Progenitor cell of endocrine pancreas (in vitro differentiated cells): ENCODE results near the gene ENDOD1. TPM values are rescaled to one million over a fixed set of nuclear protein-coding genes. Genes with fewer than 3 reads are reported as not detected.
A peak's percentile ranks its signal among the peaks of the same experiment; 100 is the strongest.
"Not testable (repeated sequence)": the region's sequence is repeated elsewhere in the genome, so short reads cannot be mapped to it uniquely, and the experiment has no call there.

Source experiments
- DNase-seq: peaks from one replicate; pipeline ENCODE4 v3.0.0; 2021; ENCODE audit warnings: low spot score; ENCODE audit not compliant: unreplicated experiment
- H3K27ac Mint-ChIP-seq: 2 replicates; pipeline ENCODE4 v1.8.0; 2021; ENCODE audit warnings: mild to moderate bottlenecking, moderate library complexity, mixed read lengths
- H3K27me3 Mint-ChIP-seq: 2 replicates; pipeline ENCODE4 v1.8.0; 2021; ENCODE audit warnings: mixed read lengths
- H3K36me3 Mint-ChIP-seq: 2 replicates; pipeline ENCODE4 v1.8.0; 2022; ENCODE audit warnings: mixed read lengths; ENCODE audit not compliant: insufficient read depth
- H3K4me1 Mint-ChIP-seq: 2 replicates; pipeline ENCODE4 v1.8.0; 2021; ENCODE audit warnings: low read depth, mixed read lengths
- H3K4me3 Mint-ChIP-seq: 2 replicates; pipeline ENCODE4 v1.8.0; 2021; ENCODE audit warnings: low read depth, mild to moderate bottlenecking, moderate library complexity, mixed read lengths
- H3K9me3 Mint-ChIP-seq: 2 replicates; pipeline ENCODE4 v1.8.0; 2021; ENCODE audit warnings: low read depth, mixed read lengths
- long read RNA-seq: library from polyadenylated mRNA; unstranded; transcript quantifications from one replicate; pipeline ENCODE4 v2.0.0, GENCODE V29; 2020
- total RNA-seq: library from RNA; stranded (reverse); gene quantifications from 2 replicates; pipeline ENCODE4 v1.2.1, GENCODE V29; 2021
- TF ChIP-seq, protein P1 (sequence below): fragments of 200-600 bp; sonication (generic); IDR thresholded peaks from one replicate; pipeline ENCODE4 v1.5.0; 2021; ENCODE audit warnings: antibody characterized with exemption, mild to moderate bottlenecking; ENCODE audit not compliant: unreplicated experiment

Gene ENDOD1, protein sequence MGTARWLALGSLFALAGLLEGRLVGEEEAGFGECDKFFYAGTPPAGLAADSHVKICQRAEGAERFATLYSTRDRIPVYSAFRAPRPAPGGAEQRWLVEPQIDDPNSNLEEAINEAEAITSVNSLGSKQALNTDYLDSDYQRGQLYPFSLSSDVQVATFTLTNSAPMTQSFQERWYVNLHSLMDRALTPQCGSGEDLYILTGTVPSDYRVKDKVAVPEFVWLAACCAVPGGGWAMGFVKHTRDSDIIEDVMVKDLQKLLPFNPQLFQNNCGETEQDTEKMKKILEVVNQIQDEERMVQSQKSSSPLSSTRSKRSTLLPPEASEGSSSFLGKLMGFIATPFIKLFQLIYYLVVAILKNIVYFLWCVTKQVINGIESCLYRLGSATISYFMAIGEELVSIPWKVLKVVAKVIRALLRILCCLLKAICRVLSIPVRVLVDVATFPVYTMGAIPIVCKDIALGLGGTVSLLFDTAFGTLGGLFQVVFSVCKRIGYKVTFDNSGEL
- total RNA-seq = 2.1 and 2.7 TPM in 2 replicates
- long read RNA-seq, full-length matches to known transcripts = 4 of 5 reads
- long read RNA-seq, partial matches to known transcripts = 0 of 5 reads
- long read RNA-seq, other reads (novel, unspliced or antisense) = 1 of 5 reads

DNA sequence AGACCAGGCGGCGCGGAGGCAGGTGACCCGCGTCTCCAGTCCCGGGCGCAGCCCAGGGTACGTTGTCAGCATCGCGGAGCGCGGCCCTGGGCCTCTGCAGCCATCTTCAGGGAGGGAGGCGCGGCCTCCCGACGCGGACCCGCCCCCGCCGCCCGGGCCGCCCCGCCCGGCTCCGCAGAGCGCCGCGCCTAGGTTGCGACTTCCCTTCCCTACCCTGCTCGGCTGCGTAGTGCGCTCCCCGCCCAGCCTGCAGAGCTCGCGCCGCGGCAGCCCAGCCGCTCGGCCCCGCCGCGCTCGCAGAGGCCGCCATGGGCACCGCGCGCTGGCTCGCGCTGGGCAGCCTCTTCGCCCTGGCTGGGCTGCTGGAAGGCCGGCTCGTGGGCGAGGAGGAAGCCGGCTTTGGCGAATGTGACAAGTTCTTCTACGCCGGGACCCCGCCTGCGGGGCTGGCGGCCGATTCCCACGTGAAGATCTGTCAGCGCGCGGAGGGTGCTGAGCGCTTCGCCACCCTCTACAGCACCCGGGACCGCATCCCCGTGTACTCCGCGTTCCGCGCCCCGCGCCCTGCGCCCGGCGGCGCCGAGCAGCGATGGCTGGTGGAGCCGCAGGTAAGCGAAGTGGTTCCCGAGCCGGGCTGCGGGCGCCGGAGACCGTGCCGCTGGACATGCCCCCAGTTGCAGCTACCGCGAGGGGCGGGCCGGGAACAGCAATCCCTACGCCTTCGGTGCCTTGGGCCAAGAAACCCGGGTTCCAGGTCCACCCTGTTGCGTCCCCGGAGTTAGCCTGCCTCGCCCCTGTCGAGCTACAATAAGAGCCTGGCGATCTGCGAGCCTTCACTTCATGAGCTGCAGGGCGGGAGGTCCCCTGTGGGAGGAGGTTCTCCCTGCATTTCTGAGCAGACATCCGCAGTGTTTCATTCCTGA, at the start of gene ENDOD1:
ENDOD1 (plus strand) TSS at position 227 of the 923 bp plus-strand sequence; CDS start at position 309, 82 bp downstream.
- Mint-ChIP-seq H3K4me1 (peaks cover 6% of the 10 kb centered on the region), H3K9me3 (no peaks in the 10 kb centered on the region), H3K27me3 (peaks cover 71% of the 10 kb centered on the region), H3K4me3 (peak within 1 kb of the TSS; percentile 75), H3K27ac (peak within 1 kb of the TSS; percentile 78), H3K36me3 (no peaks in the 10 kb centered on the region)
- TF ChIP-seq, protein P1, sequence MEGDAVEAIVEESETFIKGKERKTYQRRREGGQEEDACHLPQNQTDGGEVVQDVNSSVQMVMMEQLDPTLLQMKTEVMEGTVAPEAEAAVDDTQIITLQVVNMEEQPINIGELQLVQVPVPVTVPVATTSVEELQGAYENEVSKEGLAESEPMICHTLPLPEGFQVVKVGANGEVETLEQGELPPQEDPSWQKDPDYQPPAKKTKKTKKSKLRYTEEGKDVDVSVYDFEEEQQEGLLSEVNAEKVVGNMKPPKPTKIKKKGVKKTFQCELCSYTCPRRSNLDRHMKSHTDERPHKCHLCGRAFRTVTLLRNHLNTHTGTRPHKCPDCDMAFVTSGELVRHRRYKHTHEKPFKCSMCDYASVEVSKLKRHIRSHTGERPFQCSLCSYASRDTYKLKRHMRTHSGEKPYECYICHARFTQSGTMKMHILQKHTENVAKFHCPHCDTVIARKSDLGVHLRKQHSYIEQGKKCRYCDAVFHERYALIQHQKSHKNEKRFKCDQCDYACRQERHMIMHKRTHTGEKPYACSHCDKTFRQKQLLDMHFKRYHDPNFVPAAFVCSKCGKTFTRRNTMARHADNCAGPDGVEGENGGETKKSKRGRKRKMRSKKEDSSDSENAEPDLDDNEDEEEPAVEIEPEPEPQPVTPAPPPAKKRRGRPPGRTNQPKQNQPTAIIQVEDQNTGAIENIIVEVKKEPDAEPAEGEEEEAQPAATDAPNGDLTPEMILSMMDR = peak; percentile 10
- peak; percentile 58 for DNase-seq

DNA sequence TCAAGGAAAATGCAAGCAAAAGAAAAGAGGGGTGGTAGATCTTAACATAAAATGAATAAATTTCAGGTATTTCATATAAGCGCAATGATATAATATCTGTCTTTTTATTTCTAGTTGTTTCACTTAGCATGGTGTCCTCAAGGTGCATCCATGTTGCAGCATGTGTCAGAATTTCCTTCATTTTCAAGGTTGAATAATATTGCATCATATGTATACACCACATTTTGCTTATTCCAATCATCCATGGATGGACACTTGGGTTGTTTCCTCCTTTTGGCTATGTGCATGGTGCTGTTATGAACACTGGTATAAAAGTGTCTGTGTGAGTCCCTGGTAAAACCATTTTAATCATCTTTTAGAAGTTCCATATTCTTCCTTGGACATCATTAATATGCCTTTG, 47.4 kb upstream of the ENDOD1 start:
- Mint-ChIP-seq H3K4me3 (no peak overlapping the region), H3K9me3 (peaks cover 4% of the 10 kb centered on the region), H3K27me3 (peaks cover 4% of the 10 kb centered on the region), H3K36me3 (no peaks in the 10 kb centered on the region), H3K4me1 (peaks cover 11% of the 10 kb centered on the region), H3K27ac (no peak overlapping the region)
- no peak for DNase-seq
- TF ChIP-seq, protein P1 = no peak

DNA sequence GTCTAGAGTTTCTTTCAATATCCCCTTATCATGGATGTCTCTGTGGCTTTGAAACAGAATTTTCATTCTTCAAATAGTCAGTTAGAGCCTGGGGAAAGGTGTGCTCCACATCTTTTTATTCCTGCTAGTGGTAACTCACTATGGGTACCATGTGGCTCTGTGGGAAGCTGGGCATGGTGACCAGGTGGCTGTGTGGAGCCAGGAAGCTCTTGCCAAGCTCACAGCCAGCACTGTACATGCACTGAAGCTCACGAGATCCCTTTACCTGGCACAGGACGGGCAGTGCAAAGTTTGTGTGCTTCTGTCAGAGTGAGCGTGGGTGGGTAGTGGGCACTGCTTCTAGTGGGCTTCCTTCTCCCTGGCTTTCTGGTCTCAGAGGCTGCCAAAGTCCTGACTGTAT, 46.7 kb upstream of the ENDOD1 start:
- Mint-ChIP-seq H3K27ac (no peak overlapping the region), H3K4me1 (peaks cover 11% of the 10 kb centered on the region), H3K4me3 (no peak overlapping the region), H3K9me3 (peaks cover 4% of the 10 kb centered on the region), H3K36me3 (no peaks in the 10 kb centered on the region), H3K27me3 (peaks cover 4% of the 10 kb centered on the region)
- DNase-seq = no peak
- TF ChIP-seq, protein P1 = no peak

DNA sequence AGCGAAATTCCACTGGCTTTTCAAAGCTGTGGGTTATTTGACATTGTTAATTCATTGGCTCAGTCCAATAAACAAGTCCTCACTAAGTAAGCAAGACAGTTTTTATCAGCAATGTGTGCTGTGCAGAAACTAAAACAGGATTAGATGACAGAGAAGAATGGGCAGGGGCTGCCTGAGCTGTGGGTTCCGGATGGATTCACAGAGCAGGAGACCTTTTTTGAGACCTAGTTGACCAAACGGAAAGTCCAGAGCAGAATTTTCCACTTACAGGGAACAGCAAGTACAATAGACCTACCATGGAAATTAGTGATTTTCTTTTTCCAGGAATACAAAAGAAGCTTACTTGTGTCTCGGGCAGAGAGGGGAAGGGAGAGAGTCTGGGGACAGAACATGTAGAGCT, 45.6 kb upstream of the ENDOD1 start:
- TF ChIP-seq, protein P1 = no peak
- Mint-ChIP-seq H3K27me3 (peaks cover 4% of the 10 kb centered on the region), H3K27ac (no peak overlapping the region), H3K4me1 (peaks cover 11% of the 10 kb centered on the region), H3K9me3 (no peaks in the 10 kb centered on the region), H3K36me3 (no peaks in the 10 kb centered on the region), H3K4me3 (no peak overlapping the region)
- DNase-seq = no peak

DNA sequence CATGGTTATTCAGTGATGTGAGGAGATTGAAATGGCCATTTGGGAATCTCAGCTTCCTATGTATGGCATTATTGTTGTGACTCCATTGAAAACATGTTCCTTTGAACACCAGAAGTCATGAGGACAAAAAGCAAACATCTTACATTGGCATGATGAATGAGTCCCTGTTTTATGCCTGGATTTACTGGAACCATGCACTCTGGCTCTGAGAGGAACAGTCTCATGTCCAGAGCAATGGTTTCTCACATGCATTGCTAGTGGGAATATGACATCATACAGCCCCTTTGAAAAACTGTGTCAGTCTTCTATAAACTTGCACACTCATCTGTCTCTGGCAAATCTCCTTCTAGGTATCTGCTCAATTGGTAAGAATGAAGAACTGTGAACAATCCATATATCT, 43.8 kb upstream of the ENDOD1 start:
- no peak for DNase-seq
- H3K4me1 Mint-ChIP-seq = peaks cover 11% of the 10 kb centered on the region
- no peak overlapping the region for H3K4me3 Mint-ChIP-seq
- H3K27me3 Mint-ChIP-seq = peaks cover 4% of the 10 kb centered on the region
- no peaks in the 10 kb centered on the region for H3K9me3 Mint-ChIP-seq
- H3K36me3 Mint-ChIP-seq = no peaks in the 10 kb centered on the region
- no peak overlapping the region for H3K27ac Mint-ChIP-seq
- TF ChIP-seq, protein P1 = no peak

DNA sequence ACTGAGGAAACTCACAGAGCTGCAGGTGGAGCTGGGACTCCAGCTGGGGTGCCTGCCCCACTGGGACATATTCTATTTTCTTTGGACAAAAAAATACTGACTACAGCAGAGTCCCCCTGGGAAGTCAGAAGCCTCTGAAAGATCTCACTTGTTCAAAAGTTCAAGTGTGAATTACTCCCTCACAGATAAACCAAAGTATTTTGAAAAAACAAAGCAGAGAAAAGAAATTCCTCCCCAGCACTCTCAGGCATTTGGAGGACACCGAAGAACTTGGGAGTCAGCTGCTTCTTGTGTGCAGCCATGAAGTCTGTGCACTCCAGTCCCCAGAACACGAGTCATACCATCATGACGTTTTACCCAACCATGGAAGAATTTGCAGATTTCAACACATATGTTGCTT, 40.5 kb upstream of the ENDOD1 start, which contains the start of gene KDM4F:
KDM4F (plus strand) TSS at position 301 of the 400 bp plus-strand sequence.
- not testable (repeated sequence) for H3K4me3 Mint-ChIP-seq, H3K27ac Mint-ChIP-seq, H3K4me1 Mint-ChIP-seq, H3K27me3 Mint-ChIP-seq, H3K36me3 Mint-ChIP-seq, H3K9me3 Mint-ChIP-seq, DNase-seq
